Pons (tissue), 1 donor: ENCODE data around the gene ACVR1.
"Not testable (repeated sequence)": the region's sequence is repeated elsewhere in the genome, so short reads cannot be mapped to it uniquely, and the experiment has no call there.

Experiments used
- DNase-seq: peaks from one replicate; pipeline ENCODE4 v3.0.0-alpha.2; 2016; ENCODE audit warnings: low spot score

Gene ACVR1

DNA sequence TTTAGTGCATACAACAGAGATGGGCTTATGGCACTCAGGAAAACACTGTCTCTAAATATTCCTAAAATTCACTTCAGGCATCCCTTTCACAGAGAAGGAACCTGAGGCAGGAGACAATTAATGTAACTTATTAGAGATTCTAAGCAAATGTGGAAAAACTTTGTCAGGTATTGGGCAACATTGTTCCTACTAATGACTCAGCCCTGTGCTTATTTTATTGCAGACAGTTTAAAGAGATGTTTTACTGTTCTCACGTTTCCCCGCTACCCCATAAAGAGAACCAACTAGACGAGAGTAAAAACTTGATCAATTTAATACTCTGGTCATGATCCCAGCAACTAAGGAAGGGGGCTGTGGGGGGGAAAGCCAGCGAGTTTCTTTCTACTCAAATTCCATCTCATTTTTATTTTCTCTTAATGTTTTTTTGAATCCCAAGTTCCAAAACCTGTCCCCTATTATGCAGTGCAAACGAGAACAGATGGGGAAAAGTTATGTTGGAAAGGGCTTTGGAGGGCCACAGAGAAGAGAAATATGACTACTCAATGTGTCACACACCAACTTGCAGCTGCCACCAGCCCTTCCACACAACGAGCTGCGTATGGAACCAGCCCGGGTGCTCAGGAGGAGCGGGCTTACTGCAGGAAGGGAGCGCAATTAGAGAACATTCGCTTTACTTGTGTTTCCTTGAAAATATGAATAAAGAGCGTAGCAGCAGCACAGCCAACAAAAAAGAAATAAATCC, 18.7 kb upstream of the ACVR1 start:
- DNase-seq = no peak

DNA sequence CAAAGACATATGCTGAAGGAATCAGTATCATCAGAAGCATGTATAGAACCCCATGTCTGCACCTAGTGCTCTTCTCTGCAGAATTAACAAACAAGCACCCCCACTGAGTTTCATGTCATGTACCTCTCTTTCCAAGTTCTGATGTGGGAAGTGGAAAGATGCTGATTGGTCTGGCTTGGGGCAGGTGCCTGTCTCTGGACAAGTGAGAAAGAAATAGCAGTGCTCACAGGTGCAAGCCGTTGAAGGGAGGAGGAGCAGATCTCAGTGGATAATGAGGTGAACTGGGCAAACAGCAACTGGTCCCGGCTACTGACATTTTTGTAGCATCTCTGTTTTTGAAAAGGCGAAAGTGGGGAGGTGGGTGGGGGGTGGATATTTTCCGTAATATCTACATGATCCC, 17.5 kb upstream of the ACVR1 start:
- no peak for DNase-seq

DNA sequence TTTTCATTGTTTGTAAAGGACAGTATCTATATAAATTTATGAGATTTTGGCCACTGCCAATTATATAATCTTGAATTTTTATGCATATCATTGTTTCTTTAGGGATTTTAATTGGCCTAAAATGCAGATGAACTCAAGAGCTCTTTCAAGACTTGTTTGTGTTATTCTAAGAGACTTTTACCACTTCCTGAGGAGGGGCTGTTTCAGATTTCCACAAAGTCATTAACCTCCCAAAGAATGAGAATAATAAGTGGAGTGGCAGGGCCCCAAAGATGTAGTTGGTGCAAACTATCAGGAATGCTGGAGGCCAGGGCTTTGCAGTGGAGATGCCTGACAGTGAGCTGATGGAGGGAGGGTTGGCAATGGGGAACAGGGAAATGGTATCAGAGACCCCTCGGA, 15.5 kb upstream of the ACVR1 start:
- no peak for DNase-seq

DNA sequence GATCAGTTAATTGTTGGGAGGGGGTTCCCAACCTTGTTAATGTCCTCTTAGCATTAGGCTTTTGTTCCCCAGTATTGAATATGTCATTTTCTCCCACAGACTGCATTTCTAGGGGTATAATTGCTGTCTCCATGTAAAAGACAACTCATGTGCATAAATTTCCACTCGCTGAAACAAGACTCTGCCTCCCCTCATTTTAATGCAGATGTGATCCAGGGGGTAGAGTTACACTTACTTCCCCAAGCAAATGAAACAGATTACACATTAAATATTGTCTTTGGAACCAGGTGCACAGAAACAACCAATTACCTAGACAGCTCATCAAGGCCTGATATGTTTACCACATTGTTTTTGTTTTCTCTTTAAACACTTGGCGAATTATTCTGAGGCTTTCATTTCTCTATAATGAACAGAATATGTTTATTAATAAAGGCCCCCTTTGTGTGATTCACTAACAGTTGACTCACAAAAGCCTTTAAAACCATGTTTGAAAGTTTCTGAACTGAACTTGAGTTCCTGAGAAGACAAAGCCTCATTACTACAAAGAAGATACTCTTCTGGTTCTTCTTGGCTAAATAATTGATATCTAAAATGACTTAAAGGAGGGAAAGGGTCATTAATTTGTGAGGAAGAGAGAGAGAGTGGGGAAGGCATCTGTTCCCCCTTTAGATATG, 15.0 kb upstream of the ACVR1 start:
- DNase-seq = no peak

DNA sequence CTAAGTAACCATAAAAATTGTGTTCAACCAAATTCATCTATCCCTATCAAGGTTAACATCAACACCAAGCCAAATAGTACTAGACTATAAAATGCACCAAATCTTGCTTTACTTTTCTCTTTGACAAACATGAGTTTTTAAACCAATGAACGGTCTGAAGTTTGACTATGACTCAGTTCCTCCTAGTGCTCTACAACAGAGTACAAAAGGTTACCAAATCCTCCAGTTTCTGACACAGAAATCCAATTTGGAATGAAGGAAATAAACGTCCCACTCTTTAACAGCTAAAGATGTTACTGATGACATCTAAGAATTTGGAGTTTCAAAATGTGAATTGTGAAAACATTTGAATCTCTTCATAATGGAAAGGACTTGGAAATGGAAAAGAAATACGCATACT, 11.8 kb upstream of the ACVR1 start:
- DNase-seq = no peak

DNA sequence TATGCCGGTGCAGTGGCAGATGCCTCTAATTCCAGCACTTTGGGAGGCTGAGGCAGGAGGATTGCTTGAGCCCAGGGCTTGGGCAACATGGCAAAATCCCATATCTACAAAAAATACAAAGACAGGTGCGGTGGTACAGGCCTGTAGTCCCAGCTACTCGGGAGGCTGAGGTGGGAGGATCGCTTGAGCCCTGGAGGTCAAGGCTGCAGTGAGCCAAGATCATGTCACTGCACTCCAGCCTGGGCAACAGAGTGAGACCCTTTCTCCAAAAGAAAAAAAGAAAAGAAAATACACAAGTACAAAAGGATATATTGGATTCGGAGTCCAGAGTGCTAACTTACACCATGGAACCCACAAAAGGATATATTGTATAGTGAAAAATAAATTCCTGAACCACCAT, 8.4 kb upstream of the ACVR1 start:
- DNase-seq = not testable (repeated sequence)

DNA sequence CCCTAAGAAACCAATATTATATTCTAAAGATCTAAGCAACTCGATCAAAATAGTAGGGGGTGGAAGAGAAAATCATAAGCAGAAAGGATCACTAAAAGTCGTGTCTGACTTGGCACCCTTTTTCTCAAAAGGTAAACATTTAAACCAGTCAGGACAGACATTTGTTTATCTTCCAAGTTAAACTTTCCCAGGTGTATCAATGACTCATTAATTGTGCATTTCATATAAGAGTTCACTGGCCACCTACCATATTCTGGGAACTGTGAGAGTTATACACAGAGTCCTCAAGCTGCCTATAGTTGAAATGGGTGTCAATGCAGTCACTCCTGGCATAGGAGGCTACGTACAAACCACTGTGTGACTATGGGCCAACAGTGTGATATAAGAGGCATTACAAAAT, 4.8 kb upstream of the ACVR1 start:
- no peak for DNase-seq

DNA sequence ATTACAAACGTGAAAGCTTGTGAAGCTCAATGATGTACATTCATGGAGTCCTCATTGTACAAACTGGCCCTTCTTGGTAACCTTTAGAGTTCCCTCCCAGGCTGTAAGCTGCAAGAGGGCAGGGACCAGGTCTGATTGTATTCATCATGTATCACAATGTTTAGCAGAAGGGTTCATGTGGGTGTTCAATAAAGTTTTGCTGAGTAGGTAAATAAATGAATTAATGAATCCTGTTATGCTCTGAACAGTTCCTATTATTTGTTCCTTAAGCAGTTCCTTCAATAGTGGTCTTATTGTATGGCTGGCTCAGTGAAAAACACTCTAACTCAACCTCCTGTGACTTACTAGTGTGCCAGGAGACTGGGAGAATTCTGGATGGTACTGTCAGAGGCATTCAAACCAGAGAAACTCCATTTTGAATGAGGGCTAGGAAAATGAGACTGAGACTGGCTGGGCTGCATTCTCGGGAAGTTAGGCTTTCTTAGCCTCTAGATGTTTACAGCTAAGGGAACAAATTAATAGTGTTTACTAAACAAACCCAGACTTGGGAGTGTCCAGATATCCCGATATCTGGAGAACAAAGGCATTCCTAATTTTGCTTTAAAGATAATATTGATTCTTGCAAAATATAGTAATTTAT, 1.8 kb upstream of the ACVR1 start:
- no peak for DNase-seq

DNA sequence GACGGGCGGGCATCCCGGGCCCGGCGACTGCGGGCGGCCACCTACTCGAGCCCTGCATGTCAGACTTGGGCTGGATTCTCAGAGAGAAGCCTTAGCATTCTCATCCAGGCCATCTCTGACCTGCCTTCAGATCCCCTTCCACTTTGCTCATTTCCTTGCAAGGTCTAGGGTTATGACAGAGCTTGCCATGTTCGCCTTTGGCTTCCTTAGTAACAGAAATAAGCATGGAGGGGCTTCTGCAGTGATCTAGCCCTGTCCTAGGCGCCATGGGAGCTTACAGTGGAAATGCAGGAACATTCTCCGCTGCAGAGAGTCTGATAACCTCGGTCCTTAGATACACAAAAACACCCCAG, 632 bp upstream of the ACVR1 start:
- peak; percentile 60 for DNase-seq

DNA sequence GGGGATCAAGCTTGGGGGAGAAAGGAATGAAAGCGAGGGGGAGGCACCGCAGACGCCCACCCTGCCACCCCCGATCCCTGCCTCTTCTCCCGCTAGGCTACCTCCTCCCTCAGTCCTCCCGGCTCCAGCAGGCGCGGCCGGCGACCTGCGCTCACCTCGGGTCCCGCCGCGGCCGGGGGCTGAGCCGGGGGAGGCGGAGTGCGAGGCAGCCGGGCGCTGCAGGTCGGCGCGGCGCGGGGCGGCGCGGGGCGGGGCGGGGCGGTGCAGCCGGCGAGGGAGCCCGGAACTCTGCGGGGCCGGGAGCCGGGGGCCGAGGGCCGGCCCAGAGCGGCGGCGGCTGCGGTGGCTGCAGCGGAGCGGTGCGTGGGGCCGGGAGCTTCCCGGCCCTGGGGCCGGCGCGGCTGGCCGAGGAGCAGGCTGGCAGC, 477 bp downstream of the ACVR1 start:
- no peak for DNase-seq

DNA sequence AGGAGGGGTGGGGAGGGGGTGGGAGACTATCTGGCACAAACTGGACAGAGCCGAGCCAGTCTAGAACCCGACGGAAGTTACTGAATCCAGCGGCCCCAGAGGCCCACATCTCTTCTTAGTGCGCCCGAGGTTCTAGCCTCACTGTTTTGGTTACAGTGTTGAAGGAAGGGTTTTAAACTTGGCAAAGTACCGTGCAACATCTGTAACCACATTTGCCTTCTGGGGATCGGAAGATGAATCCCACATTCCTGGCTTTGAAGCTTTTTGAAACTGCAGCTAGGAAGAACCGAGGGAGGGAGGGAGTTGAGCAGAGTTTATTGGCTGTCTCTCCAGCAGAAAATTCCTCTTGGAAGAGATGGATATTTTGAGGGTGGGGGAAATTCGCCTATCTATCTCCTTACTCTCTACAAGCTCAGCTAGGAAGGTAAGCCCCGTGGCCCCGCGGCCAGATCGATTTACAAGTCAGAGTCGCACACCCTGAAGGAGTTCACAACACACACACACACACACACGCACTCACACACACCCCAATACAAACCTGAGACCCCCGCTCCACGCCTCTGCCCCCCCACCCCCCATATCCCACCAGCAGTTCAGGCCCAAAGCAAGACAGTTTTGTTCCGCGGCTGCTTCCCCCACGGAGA, 1.0 kb downstream of the ACVR1 start:
- DNase-seq = peak; percentile 32

DNA sequence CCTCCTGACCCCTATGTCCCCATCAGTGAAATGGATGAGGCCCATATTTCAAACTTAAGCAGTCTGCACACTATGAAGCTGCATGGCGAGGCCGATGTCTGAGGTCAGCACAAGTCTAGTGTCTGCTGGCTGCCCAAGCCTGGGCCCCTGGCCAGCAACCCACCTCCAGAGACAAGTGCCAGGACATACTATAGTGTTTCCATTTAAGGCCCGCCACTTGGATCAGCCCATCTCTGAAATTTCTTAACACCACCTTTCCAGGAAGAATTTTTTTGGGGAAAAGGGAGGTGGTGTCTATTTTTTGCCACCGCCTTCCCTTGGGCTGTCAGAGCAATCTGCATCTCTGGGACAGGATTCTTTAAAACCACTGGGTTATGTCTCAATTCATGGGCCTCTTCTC, 1.8 kb downstream of the ACVR1 start:
- no peak for DNase-seq

DNA sequence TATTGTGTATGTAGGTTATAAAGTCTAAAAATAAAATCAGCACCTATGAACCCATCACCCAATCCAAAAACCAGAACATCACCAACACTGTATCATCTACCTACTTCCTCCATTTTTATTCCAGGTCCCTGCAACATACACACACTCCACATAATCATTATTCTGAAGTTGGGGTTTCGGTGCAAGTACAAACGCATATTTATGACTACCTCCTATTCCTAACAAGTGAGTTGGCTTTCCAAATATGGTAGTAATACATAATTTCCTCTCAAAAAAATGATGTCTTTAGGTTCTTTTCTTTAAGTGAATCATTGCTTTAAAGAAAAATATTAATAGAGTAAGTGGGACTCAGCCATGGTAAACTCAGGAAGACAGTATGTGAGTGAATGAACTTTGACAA, 3.3 kb downstream of the ACVR1 start:
- no peak for DNase-seq

DNA sequence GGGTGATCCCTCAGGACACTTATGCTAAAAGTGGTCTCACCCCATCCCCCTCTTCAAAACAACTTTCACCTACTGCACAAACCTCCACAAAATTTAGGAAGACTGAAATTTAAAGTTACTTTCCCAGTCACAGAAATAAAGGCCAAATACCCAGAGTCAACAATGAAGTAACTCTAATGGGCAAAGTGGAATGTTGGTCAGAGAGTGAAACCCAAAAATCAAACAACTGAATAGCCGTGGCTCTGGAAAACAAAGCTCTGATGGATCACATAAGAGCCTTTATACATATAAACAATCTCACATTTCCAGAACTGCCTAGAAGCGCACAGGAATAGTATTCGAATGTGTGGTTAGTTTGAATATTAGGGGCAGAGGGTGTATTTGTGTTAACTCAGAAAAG, 4.7 kb downstream of the ACVR1 start:
- no peak for DNase-seq

DNA sequence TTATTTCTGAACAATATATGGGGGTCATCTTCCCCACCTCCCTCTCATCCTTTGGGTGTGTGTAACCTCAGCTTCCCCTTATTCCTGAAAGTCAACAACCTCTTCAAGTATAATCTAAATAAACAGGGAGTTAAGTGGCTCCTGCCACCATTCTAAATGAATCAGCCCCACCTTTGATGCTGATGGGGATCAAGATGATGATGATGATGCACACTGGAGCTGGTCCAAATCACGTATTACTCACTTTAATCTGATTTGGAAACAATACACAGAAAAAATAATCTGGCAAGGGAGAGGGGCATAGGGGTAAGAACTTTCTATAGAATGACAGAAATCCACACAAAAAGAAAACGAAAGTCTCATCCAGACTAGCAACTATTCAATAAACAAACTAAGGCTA, 7.1 kb downstream of the ACVR1 start:
- DNase-seq = no peak

DNA sequence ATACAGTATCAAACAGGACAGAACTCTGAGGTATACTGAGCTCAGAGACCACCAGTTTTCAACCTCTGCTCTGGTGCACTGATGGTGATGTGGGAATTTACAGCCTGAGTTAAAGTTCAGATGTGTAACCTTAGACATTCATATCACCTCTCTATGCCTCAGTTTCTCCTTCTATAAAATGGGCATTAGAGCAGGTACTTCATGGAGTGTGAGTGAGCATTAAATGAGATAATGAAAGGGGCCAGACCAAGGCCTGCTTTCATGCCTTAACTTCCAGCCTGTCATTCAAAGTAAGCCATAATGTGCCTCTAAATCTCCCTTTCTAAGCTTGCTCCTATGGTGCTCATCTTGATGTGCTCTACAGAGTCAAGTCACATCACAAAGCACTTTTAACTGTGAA, 8.4 kb downstream of the ACVR1 start:
- DNase-seq = no peak

DNA sequence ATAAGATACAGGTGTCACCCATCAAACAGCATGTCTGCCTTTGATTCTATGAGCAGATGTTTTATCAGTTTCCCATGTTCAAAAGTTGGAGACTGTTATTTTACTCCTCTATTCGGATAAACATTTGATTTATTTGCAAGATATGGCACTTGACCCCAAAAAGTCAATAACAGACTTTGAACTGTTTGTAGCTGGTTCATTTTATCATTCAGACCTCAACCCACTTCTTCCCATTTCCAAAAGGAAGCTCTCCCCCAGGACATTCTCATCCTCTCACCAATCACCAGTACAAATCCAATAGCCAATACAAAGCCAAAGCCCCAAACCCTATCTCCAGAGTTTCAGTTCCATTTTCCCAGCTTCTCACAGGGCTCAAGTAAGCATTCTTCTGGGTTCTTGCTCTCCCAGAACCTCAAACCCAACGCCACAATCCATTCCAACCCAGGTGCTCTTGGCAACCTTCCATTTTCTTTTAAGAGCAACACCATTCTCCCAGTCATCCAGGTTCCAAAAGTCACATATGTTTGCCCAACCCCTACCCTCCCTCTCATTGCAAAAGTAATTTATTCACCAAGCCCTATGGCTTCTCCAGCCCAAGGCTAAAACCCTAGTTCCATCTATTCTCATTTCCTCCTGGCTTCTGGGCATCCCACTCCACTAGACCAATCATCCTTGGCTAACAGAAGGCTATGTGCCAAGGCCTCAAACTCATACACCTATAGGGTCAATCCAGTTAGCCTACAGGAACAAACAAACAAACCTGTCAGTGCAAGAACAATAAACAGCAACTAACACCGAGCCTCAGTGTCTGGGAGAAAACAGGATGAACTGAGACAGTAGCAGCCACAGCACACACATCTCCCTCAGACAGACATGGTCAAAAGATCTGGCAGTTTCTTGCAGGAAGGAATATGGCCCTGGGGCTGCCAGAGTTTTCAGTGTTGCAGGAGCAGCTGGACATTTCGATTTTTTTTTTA, 9.2 kb downstream of the ACVR1 start:
- no peak for DNase-seq

DNA sequence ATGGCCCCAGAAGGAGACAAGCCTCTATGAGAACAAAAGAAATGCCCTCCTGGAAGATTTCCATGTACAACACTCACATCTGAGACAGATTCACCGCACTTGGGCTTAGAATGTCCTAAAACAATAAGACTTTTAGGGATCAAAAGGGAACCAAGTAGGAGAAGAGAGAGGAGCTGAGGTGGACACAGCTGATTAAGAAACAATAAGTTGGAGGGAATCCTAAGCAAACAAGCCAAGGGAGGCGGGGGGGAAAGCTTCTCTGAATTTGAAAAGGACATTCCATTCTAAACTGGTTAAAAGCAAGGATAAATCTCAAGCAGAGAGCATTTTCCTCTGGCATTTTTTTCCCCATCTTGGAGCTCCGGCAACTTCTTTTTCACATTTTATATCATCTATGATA, 9.9 kb downstream of the ACVR1 start:
- DNase-seq = no peak

DNA sequence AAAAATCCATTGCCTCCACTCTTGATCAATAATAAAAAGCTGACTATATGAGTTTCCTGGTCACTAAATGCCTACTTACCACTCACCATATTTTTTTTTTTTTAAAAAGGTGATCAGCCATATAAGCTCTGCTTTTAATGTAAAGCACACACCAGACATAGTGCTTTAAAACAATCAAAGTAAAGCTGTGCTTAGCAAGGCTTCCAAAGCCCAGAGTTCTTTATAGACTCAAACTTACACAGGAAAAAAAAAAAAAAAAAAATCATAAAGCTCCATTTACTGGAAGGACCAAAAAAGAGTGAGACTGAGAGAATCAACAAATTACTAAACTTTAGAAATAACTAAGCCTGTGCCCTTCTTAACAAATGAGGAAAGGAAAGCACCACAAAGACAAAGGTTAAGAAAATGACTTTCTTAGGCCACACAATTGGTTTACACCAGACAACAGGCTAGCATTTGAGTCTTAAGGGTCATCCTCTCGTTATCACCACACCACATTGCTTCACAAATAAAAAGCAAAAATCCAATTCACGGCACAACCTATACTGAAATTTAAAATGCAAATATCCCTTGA, 11.2 kb downstream of the ACVR1 start:
- no peak for DNase-seq

DNA sequence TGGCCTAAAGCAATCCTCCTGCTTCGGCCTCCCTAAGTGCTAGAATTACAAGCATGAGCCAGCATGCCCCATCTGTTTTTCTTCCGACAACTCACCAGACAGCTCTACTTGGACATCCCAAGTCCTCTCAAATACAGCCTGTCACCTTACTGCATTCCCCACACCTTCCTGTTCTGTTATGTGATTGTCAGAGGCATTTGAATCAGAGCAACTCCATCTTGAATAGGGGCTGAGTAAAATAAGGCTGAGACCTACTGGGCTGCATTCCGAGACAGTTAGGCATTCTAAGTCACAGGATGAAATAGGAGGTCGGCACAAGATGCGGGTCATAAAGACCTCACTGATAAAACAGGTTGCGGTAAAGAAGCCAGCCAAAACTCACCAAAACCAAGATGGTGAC, 17.3 kb downstream of the ACVR1 start:
- no peak for DNase-seq

DNA sequence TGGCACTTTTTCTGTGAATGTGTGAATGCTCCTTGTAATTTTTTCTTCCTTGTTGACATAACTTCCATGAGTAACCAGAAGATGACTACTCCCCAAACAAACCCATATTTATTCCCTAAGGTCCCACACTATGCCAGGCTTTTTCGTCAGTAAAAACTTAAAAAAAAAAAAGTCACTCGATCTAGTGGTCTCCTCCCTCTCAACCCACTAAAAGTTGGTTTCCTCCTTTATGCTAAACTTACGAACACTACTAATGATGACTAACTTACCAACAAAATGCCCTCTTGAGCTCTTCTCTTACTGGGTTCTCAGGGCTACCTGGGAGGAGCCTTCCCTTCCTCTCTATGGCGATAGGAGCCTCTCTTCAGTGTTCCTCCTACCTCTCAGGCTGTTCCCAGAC, 18.2 kb downstream of the ACVR1 start:
- no peak for DNase-seq

DNA sequence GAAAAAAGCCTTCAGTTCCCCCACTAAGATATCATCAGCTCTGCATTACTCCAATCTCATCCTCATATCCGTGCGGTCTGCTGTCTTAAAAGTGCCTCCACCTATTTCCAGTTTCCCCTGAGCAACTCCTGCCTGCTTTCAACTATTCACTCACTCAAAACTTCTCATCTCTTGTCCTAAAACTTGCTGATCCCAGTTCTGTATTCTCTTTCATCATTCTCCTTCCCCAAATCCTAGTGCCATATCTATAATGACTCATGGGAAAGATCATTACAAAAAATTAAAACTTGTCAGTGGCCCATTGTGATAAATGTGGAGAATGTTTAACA, 20.0 kb downstream of the ACVR1 start:
- DNase-seq = no peak
